ENCODE results near the gene ZNF512B.

The ZNF512B gene

GRCh38 chr20:63974402-63975200, 4.9 kb upstream of the ZNF512B start:
- Histone ChIP-seq H3K4me2 (ENCODE audit: low read depth, low read length, poor library complexity, severe bottlenecking) (no peak overlapping the region), H3K36me3 (ENCODE audit: insufficient read depth, low read length) (no peaks in the 10 kb centered on the region), H4K20me1 (ENCODE audit: insufficient read depth, low read length, poor library complexity, severe bottlenecking) (no peaks in the 10 kb centered on the region), H2AFZ (ENCODE audit: low read length) (no peak overlapping the region), H3F3A (ENCODE audit: low read depth) (no peaks in the 10 kb centered on the region), H3K9me2 (replicated peaks; ENCODE audit: low read depth, low read length) (no peaks in the 10 kb centered on the region), H3K9ac (ENCODE audit: low read depth, low read length, poor library complexity, severe bottlenecking) (no peak overlapping the region), H3K4me3 (ENCODE audit: low read length, poor library complexity, severe bottlenecking) (no peak overlapping the region), H3K79me2 (ENCODE audit: insufficient read depth, low read length) (0 out of 2 replicates have a peak, but pooled peaks cover 6% of the 10 kb centered on the region), H3K27me3 (ENCODE audit: insufficient read depth, low read length, poor library complexity, severe bottlenecking) (no peaks in the 10 kb centered on the region), H3K9me3 (ENCODE audit: insufficient read depth, low read depth, low read length) (no peaks in the 10 kb centered on the region), H3K4me1 (ENCODE audit: insufficient read depth, low read length, poor library complexity, severe bottlenecking) (peaks cover 24% of the 10 kb centered on the region)
- TF ChIP-seq EZH2phosphoT487 (IDR thresholded peaks at IDR 0.05; ENCODE audit: borderline replicate concordance) (no peak), CTCF (conservative IDR thresholded peaks at IDR 0.05; ENCODE audit: low read length) (no peak)

- Histone ChIP-seq H3K79me2 (ENCODE audit: insufficient read depth, low read length) (peaks cover 11% of the 10 kb centered on the region; the same call in 1 of the 2 replicates), H3K9me2 (replicated peaks; ENCODE audit: low read depth, low read length) (no peaks in the 10 kb centered on the region), H3F3A (ENCODE audit: low read depth) (no peaks in the 10 kb centered on the region), H3K4me3 (ENCODE audit: low read length, poor library complexity, severe bottlenecking) (no peak overlapping the region), H3K36me3 (ENCODE audit: insufficient read depth, low read length) (no peaks in the 10 kb centered on the region), H2AFZ (ENCODE audit: low read length) (no peak overlapping the region), H4K20me1 (ENCODE audit: insufficient read depth, low read length, poor library complexity, severe bottlenecking) (no peaks in the 10 kb centered on the region), H3K27me3 (ENCODE audit: insufficient read depth, low read length, poor library complexity, severe bottlenecking) (no peaks in the 10 kb centered on the region), H3K9ac (ENCODE audit: low read depth, low read length, poor library complexity, severe bottlenecking) (no peak overlapping the region), H3K4me1 (ENCODE audit: insufficient read depth, low read length, poor library complexity, severe bottlenecking) (peaks cover 27% of the 10 kb centered on the region), H3K9me3 (ENCODE audit: insufficient read depth, low read depth, low read length) (no peaks in the 10 kb centered on the region), H3K4me2 (ENCODE audit: low read depth, low read length, poor library complexity, severe bottlenecking) (no peak overlapping the region)
- TF ChIP-seq CTCF (conservative IDR thresholded peaks at IDR 0.05; ENCODE audit: low read length) (peak; percentile 95), EZH2phosphoT487 (IDR thresholded peaks at IDR 0.05; ENCODE audit: borderline replicate concordance) (no peak)
Observed at GRCh38 chr20:63973636-63974401, 4.1 kb upstream of the ZNF512B start.

DNA sequence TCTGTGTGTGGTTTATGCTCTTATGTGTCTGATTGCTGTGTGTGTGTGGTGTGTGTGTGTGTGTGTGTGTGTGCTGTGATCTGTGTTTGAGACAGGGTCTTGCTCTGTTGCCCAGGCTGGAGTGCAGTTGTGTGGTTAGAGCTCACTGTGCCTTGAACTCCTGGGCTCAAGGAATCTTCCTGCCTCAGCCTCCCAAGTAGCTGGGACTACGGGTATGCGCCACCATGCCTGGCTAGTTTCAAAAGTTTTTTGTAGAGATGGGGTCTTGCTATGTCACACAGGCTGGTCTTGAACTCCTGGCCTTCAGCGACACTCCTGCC, 3.4 kb upstream of the ZNF512B start:
- Histone ChIP-seq H4K20me1 (ENCODE audit: insufficient read depth, low read length, poor library complexity, severe bottlenecking) (no peaks in the 10 kb centered on the region), H3K79me2 (ENCODE audit: insufficient read depth, low read length) (peaks cover 13% of the 10 kb centered on the region; the same call in 1 of the 2 replicates), H3K9me2 (replicated peaks; ENCODE audit: low read depth, low read length) (no peaks in the 10 kb centered on the region), H3K27me3 (ENCODE audit: insufficient read depth, low read length, poor library complexity, severe bottlenecking) (no peaks in the 10 kb centered on the region), H3F3A (ENCODE audit: low read depth) (no peaks in the 10 kb centered on the region), H3K9me3 (ENCODE audit: insufficient read depth, low read depth, low read length) (no peaks in the 10 kb centered on the region), H3K9ac (ENCODE audit: low read depth, low read length, poor library complexity, severe bottlenecking) (no peak overlapping the region), H3K4me1 (ENCODE audit: insufficient read depth, low read length, poor library complexity, severe bottlenecking) (peaks cover 29% of the 10 kb centered on the region), H3K4me3 (ENCODE audit: low read length, poor library complexity, severe bottlenecking) (no peak overlapping the region), H3K36me3 (ENCODE audit: insufficient read depth, low read length) (no peaks in the 10 kb centered on the region), H3K4me2 (ENCODE audit: low read depth, low read length, poor library complexity, severe bottlenecking) (no peak overlapping the region), H2AFZ (ENCODE audit: low read length) (no peak overlapping the region)
- TF ChIP-seq CTCF (conservative IDR thresholded peaks at IDR 0.05; ENCODE audit: low read length) = no peak
- TF ChIP-seq EZH2phosphoT487 (IDR thresholded peaks at IDR 0.05; ENCODE audit: borderline replicate concordance) = no peak

Measured in Loucy (cell line).